Smooth muscle cell (in vitro differentiated cells): ENCODE results near the gene POLR2E. TPM values are rescaled to one million over a fixed set of nuclear protein-coding genes. Genes with fewer than 3 reads are reported as not detected.

Source experiments
- DNase-seq: peaks from one replicate; lab custom pipeline; 2025; ENCODE audit not compliant: unreplicated experiment; lab: John Stamatoyannopoulos, UW
- H2AFZ ChIP-seq: fragments of 200-600 bp; sonication (generic); 2 replicates; pipeline ENCODE4 v1.6.0; 2016; ENCODE audit warnings: antibody characterized with exemption, low read depth, mild to moderate bottlenecking
- H3F3A ChIP-seq: fragments of 200-600 bp; sonication (generic); 2 replicates; pipeline ENCODE4 v1.6.0; 2017; ENCODE audit warnings: antibody characterized with exemption, low read depth
- H3K27ac ChIP-seq: fragments of 200-600 bp; sonication (generic); 2 replicates; pipeline ENCODE4 v1.5.1; 2016; ENCODE audit warnings: low read depth, mild to moderate bottlenecking
- H3K27me3 ChIP-seq: fragments of 200-600 bp; sonication (generic); 2 replicates; pipeline ENCODE4 v1.6.1; 2016; ENCODE audit warnings: low read depth, mild to moderate bottlenecking
- H3K36me3 ChIP-seq: fragments of 200-600 bp; sonication (generic); 2 replicates; pipeline ENCODE4 v1.5.1; 2016; ENCODE audit warnings: low read depth
- H3K4me1 ChIP-seq: fragments of 200-600 bp; sonication (generic); 2 replicates; pipeline ENCODE4 v1.5.1; 2016; ENCODE audit warnings: low read depth
- H3K4me2 ChIP-seq: fragments of 200-600 bp; sonication (generic); 2 replicates; pipeline ENCODE4 v1.6.0; 2016; ENCODE audit warnings: mild to moderate bottlenecking
- H3K4me3 ChIP-seq: fragments of 200-600 bp; sonication (generic); 2 replicates; pipeline ENCODE4 v1.5.1; 2016; ENCODE audit warnings: mild to moderate bottlenecking
- H3K79me2 ChIP-seq: fragments of 200-600 bp; sonication (generic); 2 replicates; pipeline ENCODE4 v1.6.0; 2016; ENCODE audit warnings: low read depth, mild to moderate bottlenecking
- H3K9ac ChIP-seq: fragments of 200-600 bp; sonication (generic); 2 replicates; pipeline ENCODE4 v1.6.0; 2016; ENCODE audit warnings: low read depth
- H3K9me3 ChIP-seq: fragments of 200-600 bp; sonication (generic); replicated peaks from 2 replicates; pipeline ENCODE4 v1.5.1; 2016; ENCODE audit warnings: low read depth
- H4K20me1 ChIP-seq: fragments of 200-600 bp; sonication (generic); 2 replicates; pipeline ENCODE4 v1.6.0; 2016; ENCODE audit warnings: low read depth
- CTCF ChIP-seq: fragments of 200-600 bp; sonication (generic); IDR thresholded peaks from 2 replicates; pipeline ENCODE4 v1.5.1; 2017; ENCODE audit warnings: borderline replicate concordance, mild to moderate bottlenecking, antibody characterized with exemption; ENCODE audit not compliant: insufficient read depth, poor library complexity, severe bottlenecking
- WGBS: methylation state at CpG from one replicate; pipeline ENCODE4 v1.1.7; 2016; ENCODE audit warnings: low lambda C conversion rate; 5-methylcytosine and 5-hydroxymethylcytosine counted together
- polyA plus RNA-seq: library from polyadenylated mRNA; unstranded; fragments of >200 nt; fragmentation: Nextera tagmentation; extraction: Ambion mirVana; gene quantifications from 2 replicates; pipeline ENCODE4 v1.2.1, GENCODE V29; 2016
- total RNA-seq: library from RNA; depleted of rRNA; stranded (reverse); fragments of >200 nt; gene quantifications from 2 replicates; pipeline ENCODE4 v1.2.3, GENCODE V29; 2014

Gene POLR2E
- total and polyA plus RNA-seq, 2 experiments from 2014 or later, result 114 to 235 TPM

- Histone ChIP-seq H3K9ac (no peak overlapping the region), H2AFZ (no peak overlapping the region), H3F3A (peaks cover 27% of the 10 kb centered on the region), H3K27me3 (no peaks in the 10 kb centered on the region), H3K27ac (no peak overlapping the region), H3K4me1 (no peaks in the 10 kb centered on the region), H3K36me3 (no peaks in the 10 kb centered on the region), H3K79me2 (no peaks in the 10 kb centered on the region), H3K9me3 (no peaks in the 10 kb centered on the region), H3K4me2 (no peak overlapping the region), H3K4me3 (no peak overlapping the region), H4K20me1 (peaks cover 19% of the 10 kb centered on the region)
- WGBS, result 91% methylated on average over 17 of the region's 18 CpGs
- no peak for DNase-seq
- TF ChIP-seq CTCF, result no peak
Observed at GRCh38 chr19:1110809-1111640, 15.8 kb upstream of the POLR2E start.

- Histone ChIP-seq H3K79me2 (no peaks in the 10 kb centered on the region), H3K27me3 (no peaks in the 10 kb centered on the region), H3K27ac (no peak overlapping the region), H2AFZ (no peak overlapping the region), H3K4me3 (no peak overlapping the region), H3K4me2 (no peak overlapping the region), H3K36me3 (no peaks in the 10 kb centered on the region), H3F3A (peaks cover 26% of the 10 kb centered on the region), H3K4me1 (peaks cover 6% of the 10 kb centered on the region), H4K20me1 (peaks cover 29% of the 10 kb centered on the region), H3K9me3 (no peaks in the 10 kb centered on the region), H3K9ac (no peak overlapping the region)
- DNase-seq, result no peak
- no peak for TF ChIP-seq CTCF
- 97% methylated on average over 38 of the region's 54 CpGs for WGBS
Observed at GRCh38 chr19:1109697-1110671, 14.8 kb upstream of the POLR2E start.

GRCh38 chr19:1109032-1109551 is 13.9 kb upstream of the POLR2E start:
- no peaks in the 10 kb centered on the region for H3K27me3 ChIP-seq
- H3K36me3 ChIP-seq, result no peaks in the 10 kb centered on the region
- H3K9me3 ChIP-seq, result no peaks in the 10 kb centered on the region
- no peak overlapping the region for H3K4me3 ChIP-seq
- H3K79me2 ChIP-seq, result no peaks in the 10 kb centered on the region
- H4K20me1 ChIP-seq, result peaks cover 32% of the 10 kb centered on the region
- H3K27ac ChIP-seq, result no peak overlapping the region
- peaks cover 6% of the 10 kb centered on the region for H3K4me1 ChIP-seq
- TF ChIP-seq CTCF, result no peak
- WGBS, result 96% methylated on average over 35 of the region's 48 CpGs
- no peak overlapping the region for H3K4me2 ChIP-seq
- H3F3A ChIP-seq, result peaks cover 21% of the 10 kb centered on the region
- H2AFZ ChIP-seq, result no peak overlapping the region
- no peak for DNase-seq
- no peak overlapping the region for H3K9ac ChIP-seq
